ENCODE measurements around the gene RAB9A. TPM values are rescaled to one million over a fixed set of nuclear protein-coding genes. Genes with fewer than 3 reads are reported as not detected.

Gene RAB9A
- total and polyA plus RNA-seq, 7 donors: 11.8 to 73.5 (median 28.6) TPM

DNA sequence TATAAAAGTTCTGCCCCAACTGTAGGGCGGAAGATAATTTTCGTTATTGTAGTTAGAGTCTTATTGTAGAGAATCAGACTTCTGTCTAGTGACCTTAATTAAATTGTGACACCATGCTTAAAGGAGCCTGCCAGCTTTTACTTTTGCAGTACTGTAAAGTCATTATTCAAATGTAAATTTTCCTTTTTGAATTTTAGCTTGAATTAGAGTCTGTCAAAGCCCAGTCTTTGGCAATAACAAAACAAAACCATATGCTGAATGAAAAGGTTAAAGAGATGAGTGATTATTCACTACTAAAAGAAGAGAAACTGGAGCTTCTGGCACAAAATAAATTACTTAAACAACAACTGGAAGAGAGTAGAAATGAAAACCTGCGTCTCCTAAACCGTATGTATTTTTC is 67.5 kb downstream of the RAB9A start:
- WGBS, 2 donors: 95 to 99% methylated on average over 4 of the region's 4 CpGs
- H3K27me3 ChIP-seq: no peaks in the 10 kb centered on the region
- peaks cover 0 to 20% (median 3%) of the 10 kb centered on the region in 4 donors for H3K36me3 ChIP-seq
- TF ChIP-seq POLR2A (IDR thresholded peaks at IDR 0.05) (no peak), POLR2AphosphoS5 (IDR thresholded peaks at IDR 0.05) (no peak), EP300 (IDR thresholded peaks at IDR 0.05) (no peak)
- TF ChIP-seq, protein P1, sequence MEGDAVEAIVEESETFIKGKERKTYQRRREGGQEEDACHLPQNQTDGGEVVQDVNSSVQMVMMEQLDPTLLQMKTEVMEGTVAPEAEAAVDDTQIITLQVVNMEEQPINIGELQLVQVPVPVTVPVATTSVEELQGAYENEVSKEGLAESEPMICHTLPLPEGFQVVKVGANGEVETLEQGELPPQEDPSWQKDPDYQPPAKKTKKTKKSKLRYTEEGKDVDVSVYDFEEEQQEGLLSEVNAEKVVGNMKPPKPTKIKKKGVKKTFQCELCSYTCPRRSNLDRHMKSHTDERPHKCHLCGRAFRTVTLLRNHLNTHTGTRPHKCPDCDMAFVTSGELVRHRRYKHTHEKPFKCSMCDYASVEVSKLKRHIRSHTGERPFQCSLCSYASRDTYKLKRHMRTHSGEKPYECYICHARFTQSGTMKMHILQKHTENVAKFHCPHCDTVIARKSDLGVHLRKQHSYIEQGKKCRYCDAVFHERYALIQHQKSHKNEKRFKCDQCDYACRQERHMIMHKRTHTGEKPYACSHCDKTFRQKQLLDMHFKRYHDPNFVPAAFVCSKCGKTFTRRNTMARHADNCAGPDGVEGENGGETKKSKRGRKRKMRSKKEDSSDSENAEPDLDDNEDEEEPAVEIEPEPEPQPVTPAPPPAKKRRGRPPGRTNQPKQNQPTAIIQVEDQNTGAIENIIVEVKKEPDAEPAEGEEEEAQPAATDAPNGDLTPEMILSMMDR (IDR thresholded peaks at IDR 0.05): no peak
- intact Hi-C loops (cut with DNase I): no loop called here
- DNase-seq: no peak
- no peak overlapping the region for H3K27ac ChIP-seq
- no peaks in the 10 kb centered on the region for H3K9me3 ChIP-seq
- H3K4me1 ChIP-seq: peaks cover 0 to 14% (median 0%) of the 10 kb centered on the region in 4 donors
- H3K4me3 ChIP-seq: no peak overlapping the region

DNA sequence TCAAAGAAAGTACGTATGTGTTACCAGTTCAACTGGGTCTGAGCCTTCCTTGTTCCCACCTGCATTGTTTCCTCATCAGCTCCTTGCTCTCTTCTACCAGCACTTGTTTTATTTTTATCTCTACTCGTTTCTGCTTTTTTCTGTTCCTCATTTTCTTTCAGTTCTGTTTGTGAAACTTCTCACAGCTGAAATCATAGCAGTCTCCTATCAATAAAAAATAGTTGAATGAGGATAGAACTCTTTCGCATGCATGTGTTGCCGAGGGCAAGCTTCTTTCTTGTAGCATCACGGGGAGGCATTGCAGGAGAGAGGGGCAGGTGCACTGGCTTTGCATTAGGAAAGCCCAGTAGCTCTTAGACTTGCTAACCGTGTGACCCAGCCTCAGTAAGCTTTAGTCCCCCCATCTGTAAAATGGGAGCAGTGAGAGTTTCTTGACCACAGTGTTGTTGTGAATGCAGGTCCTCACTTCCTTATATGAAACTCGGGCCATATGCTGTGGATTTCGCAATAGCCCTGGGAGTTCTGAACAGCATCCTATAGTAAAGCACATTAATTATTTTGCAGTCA is 70.3 kb downstream of the RAB9A start:
- H3K4me3 ChIP-seq: no peak overlapping the region
- intact Hi-C loops (cut with DNase I): no loop called here
- peaks cover 0 to 29% (median 1%) of the 10 kb centered on the region in 4 donors for H3K36me3 ChIP-seq
- 62 to 80% methylated on average over 8 of the region's 8 CpGs for WGBS, 2 donors
- H3K9me3 ChIP-seq: no peaks in the 10 kb centered on the region
- no peak for DNase-seq
- H3K27ac ChIP-seq: no peak overlapping the region
- TF ChIP-seq POLR2AphosphoS5 (IDR thresholded peaks at IDR 0.05): no peak
- TF ChIP-seq EP300 (IDR thresholded peaks at IDR 0.05): no peak
- TF ChIP-seq POLR2A (IDR thresholded peaks at IDR 0.05): no peak
- TF ChIP-seq, protein P1 (IDR thresholded peaks at IDR 0.05): no peak
- H3K4me1 ChIP-seq: peaks cover 0 to 15% (median 0%) of the 10 kb centered on the region in 4 donors
- H3K27me3 ChIP-seq: no peaks in the 10 kb centered on the region

Other genes starting within 250 kb of the RAB9A start
- not detected for gene EGFL6, start 119.5 kb upstream of the RAB9A start, total RNA-seq
- under 1 TPM in 2 of 3 donors, not detected in 1; 0.32 to 0.60 TPM for gene EGFL6, start 119.5 kb upstream of the RAB9A start, polyA plus RNA-seq
- 1 to 10 TPM; 2.6 to 8.7 (median 6.2) TPM for gene TCEANC, start 36.0 kb upstream of the RAB9A start, total RNA-seq
- gene TCEANC, start 36.0 kb upstream of the RAB9A start, polyA plus RNA-seq: 1 to 10 TPM; 1.2 to 2.0 (median 1.2) TPM
- gene TRAPPC2, start 45.5 kb downstream of the RAB9A start, total RNA-seq: 10 to 100 TPM; 20.1 to 22.8 (median 22.4) TPM
- 1 to 10 TPM; 5.5 to 9.0 (median 6.0) TPM for gene TRAPPC2, start 45.5 kb downstream of the RAB9A start, polyA plus RNA-seq
- gene OFD1, start 45.6 kb downstream of the RAB9A start, total RNA-seq: 10 to 100 TPM; 12.8 to 46.0 (median 15.1) TPM
- gene OFD1, start 45.6 kb downstream of the RAB9A start, polyA plus RNA-seq: 10 to 100 TPM in 2 of 3 donors, 1 to 10 TPM in 1; 7.4 to 21.2 (median 19.8) TPM
- gene GPM6B, start 128.0 kb downstream of the RAB9A start, total RNA-seq: 10 to 100 TPM; 24.0 to 40.3 (median 27.4) TPM
- gene GPM6B, start 128.0 kb downstream of the RAB9A start, polyA plus RNA-seq: 1 to 10 TPM in 2 of 3 donors, under 1 TPM in 1; 0.46 to 4.5 (median 1.8) TPM

Measured in sigmoid colon (tissue), 7 donors.